Measurements from ENCODE around the gene ARL2. TPM values are rescaled to one million over a fixed set of nuclear protein-coding genes. Genes with fewer than 3 reads are reported as not detected.

ARL2 gene
- total RNA-seq, 4 donors from 2014 or later = 64.4 to 103 (median 77.2) TPM

DNA sequence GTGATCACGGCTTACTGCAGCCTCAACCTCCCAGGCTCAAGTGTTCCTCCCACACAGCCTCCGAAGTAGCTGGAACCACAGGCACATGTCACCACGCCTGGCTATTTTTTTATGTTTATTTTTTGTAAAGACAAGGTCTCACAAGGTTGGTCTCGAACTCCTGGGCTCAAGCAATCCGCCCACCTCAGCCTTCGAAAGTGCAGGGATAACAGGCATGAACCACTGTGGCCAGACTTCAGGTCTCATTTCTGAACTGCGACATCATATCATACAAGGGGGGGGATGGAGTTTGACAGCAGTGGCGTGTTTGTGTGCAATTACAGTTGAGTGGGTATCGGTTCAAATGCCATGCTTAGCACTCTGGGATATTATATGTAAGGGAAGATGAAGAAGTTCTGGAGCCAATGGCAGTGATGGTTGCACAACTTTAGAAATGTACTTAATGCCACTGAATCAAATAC lies 37.5 kb downstream of the ARL2 start:
- Histone ChIP-seq H3K4me3 (no peak overlapping the region), H3K4me1 (peaks cover 0 to 34% (median 4%) of the 10 kb centered on the region in 4 donors), H3K27ac (no peak overlapping the region), H3K36me3 (peaks cover 0 to 5% (median 0%) of the 10 kb centered on the region in 3 donors), H3K9me3 (no peaks in the 10 kb centered on the region), H3K27me3 (no peaks in the 10 kb centered on the region)
- DNase-seq = no peak
- TF ChIP-seq POLR2A (IDR thresholded peaks at IDR 0.05) = no peak
- TF ChIP-seq, protein P1, sequence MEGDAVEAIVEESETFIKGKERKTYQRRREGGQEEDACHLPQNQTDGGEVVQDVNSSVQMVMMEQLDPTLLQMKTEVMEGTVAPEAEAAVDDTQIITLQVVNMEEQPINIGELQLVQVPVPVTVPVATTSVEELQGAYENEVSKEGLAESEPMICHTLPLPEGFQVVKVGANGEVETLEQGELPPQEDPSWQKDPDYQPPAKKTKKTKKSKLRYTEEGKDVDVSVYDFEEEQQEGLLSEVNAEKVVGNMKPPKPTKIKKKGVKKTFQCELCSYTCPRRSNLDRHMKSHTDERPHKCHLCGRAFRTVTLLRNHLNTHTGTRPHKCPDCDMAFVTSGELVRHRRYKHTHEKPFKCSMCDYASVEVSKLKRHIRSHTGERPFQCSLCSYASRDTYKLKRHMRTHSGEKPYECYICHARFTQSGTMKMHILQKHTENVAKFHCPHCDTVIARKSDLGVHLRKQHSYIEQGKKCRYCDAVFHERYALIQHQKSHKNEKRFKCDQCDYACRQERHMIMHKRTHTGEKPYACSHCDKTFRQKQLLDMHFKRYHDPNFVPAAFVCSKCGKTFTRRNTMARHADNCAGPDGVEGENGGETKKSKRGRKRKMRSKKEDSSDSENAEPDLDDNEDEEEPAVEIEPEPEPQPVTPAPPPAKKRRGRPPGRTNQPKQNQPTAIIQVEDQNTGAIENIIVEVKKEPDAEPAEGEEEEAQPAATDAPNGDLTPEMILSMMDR (IDR thresholded peaks at IDR 0.05) = no peak

DNA sequence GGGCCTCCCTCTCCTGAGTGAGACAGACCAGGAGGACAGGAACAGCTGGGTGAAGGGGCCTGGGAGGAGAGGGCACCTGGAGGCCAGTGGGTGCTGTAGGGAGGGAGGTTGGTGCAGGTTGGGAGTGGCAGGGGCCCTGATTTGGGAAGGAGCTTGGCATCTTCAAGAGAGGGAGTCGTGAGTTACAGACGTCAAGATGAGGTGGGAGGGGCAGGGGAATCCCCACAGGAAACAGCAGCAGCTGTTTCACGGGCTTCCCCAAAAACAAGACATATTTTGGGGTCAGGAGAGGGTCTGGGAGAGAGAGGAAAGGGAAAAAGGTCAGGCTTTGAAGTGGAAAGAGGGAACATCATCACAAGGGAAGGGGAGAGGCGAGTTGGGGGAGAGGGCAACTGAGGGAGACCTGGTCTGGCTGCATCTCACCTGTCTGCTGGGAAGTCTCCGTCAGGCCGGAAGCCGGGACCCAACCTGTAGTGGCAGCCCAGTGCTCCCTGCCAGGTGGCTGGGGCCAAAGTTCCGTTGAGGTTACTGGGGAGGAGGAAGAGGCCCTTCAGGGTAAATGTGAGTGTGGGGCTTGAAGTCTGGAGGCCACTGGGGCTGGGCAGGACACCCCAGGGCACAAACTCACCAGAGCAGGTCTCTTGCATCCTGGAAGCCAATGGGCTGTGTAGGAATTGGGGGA lies 40.0 kb downstream of the ARL2 start:
- Histone ChIP-seq H3K27me3 (no peaks in the 10 kb centered on the region), H3K4me3 (peak overlapping the region in 2 of 4 donors; percentile 10 to 13), H3K4me1 (peaks cover 0 to 17% (median 4%) of the 10 kb centered on the region in 4 donors), H3K36me3 (peaks cover 0 to 5% (median 0%) of the 10 kb centered on the region in 3 donors), H3K9me3 (no peaks in the 10 kb centered on the region), H3K27ac (no peak overlapping the region)
- no peak for TF ChIP-seq POLR2A (IDR thresholded peaks at IDR 0.05)
- TF ChIP-seq, protein P1 (IDR thresholded peaks at IDR 0.05) = no peak
- DNase-seq = peak in 2 of 3 donors; percentile 48 to 65

DNA sequence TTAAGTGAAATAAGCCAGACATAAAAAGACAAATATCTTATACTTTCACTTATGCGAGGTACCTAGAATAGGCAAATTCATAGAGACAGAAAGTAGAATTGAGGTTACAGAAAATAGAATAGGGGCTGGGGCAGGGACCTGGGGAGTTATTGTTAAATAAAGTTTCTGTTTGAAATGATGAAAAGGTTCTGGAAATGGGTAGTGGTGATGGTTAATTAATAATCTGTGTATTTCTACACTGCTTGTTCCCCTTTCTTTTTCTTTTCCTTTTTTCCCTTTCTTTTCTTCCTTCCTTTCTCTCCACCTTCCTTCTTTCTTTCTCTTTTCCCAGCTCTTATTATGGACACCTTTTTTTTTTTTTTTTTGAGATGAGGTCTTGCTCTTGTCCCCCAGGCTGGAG lies 41.6 kb downstream of the ARL2 start:
- H3K4me3 ChIP-seq = no peak overlapping the region
- no peaks in the 10 kb centered on the region for H3K9me3 ChIP-seq
- no peak overlapping the region for H3K27ac ChIP-seq
- H3K4me1 ChIP-seq = peaks cover 0 to 29% (median 7%) of the 10 kb centered on the region in 4 donors
- no peak for TF ChIP-seq POLR2A (IDR thresholded peaks at IDR 0.05)
- TF ChIP-seq, protein P1 (IDR thresholded peaks at IDR 0.05) = no peak
- peaks cover 0 to 5% (median 0%) of the 10 kb centered on the region in 3 donors for H3K36me3 ChIP-seq
- no peak for DNase-seq
- H3K27me3 ChIP-seq = no peaks in the 10 kb centered on the region

DNA sequence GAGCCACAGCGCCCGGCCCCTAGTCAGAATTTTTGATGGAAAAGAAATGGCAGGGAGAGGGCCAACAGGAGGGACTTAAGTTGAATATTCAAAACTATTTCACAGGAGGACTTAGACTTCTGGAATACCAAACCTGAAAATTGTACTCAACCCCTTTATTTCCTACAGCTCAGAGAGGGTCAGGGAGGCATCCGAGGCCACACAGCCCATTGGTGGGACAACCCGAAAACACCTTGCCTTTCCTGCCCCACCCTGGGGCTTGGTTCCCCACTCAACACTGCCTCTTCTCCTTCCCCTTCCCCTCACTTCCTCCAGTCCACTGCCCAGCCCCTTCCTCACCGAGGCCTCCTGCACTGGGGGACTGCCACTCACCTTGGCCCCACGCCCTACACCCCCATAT lies 43.0 kb downstream of the ARL2 start:
- Histone ChIP-seq H3K27ac (peak overlapping the region in 1 of 4 donors; percentile 87), H3K36me3 (peaks cover 0 to 3% (median 0%) of the 10 kb centered on the region in 3 donors), H3K4me3 (peak overlapping the region in 2 of 4 donors; percentile 56 to 58), H3K27me3 (no peaks in the 10 kb centered on the region), H3K4me1 (peaks cover 0 to 34% (median 7%) of the 10 kb centered on the region in 4 donors), H3K9me3 (no peaks in the 10 kb centered on the region)
- TF ChIP-seq POLR2A (IDR thresholded peaks at IDR 0.05) = no peak
- TF ChIP-seq, protein P1 (IDR thresholded peaks at IDR 0.05) = no peak
- DNase-seq = no peak

DNA sequence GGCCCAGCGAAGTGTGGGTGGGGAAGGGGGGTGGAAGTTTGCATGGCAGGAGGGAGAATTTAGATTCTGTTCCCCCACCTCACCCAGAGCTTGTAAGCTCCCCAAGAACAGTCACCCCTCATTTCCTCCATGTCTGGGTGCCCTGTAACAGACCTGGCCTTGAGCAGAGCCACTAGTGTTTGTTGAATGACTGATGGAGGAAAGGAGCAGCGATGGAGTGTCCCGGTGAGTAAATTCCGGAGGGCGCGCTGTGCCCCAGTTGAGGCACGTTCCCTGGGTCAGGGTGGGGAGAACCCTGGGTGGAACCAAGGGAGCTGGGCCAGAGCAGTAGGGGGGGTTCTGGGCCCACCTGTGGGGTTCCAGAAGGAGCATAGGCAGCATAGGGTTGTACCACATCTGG lies 43.6 kb downstream of the ARL2 start:
- H3K27ac ChIP-seq = peak overlapping the region in 3 of 4 donors; percentile 36 to 87 (median 76)
- no peaks in the 10 kb centered on the region for H3K36me3 ChIP-seq
- peak overlapping the region in 3 of 4 donors; percentile 27 to 58 (median 56) for H3K4me3 ChIP-seq
- H3K27me3 ChIP-seq = no peaks in the 10 kb centered on the region
- no peaks in the 10 kb centered on the region for H3K9me3 ChIP-seq
- no peak for DNase-seq
- peaks cover 0 to 34% (median 7%) of the 10 kb centered on the region in 4 donors for H3K4me1 ChIP-seq
- no peak for TF ChIP-seq POLR2A (IDR thresholded peaks at IDR 0.05)
- TF ChIP-seq, protein P1 (IDR thresholded peaks at IDR 0.05) = no peak

Data from Peyer's patch (tissue), 4 donors.